Astrocyte of the cerebellum (primary cell): ENCODE results near the gene DEFB112.

ENCODE experiments used
- DNase-seq: peaks from one replicate; pipeline ENCODE4 v3.0.0-alpha.2; 2011; ENCODE audit warnings: low read depth
- H3K4me3 ChIP-seq: 2 replicates; pipeline ENCODE4 v1.5.1; 2011; ENCODE audit warnings: mild to moderate bottlenecking, low read depth, low read length, moderate library complexity
- in situ Hi-C: cut with HindIII; loops from 2 replicates; pipeline ENCODE4 v1.10.0; 2017; ENCODE audit warnings: low sequenced_read_pairs
- TF ChIP-seq, protein P1 (sequence below): IDR thresholded peaks from 2 replicates; pipeline ENCODE4 v1.5.1; 2012; ENCODE audit warnings: low read length, low read depth, moderate library complexity, mild to moderate bottlenecking; ENCODE audit errors: missing control alignments

Gene DEFB112

DNA sequence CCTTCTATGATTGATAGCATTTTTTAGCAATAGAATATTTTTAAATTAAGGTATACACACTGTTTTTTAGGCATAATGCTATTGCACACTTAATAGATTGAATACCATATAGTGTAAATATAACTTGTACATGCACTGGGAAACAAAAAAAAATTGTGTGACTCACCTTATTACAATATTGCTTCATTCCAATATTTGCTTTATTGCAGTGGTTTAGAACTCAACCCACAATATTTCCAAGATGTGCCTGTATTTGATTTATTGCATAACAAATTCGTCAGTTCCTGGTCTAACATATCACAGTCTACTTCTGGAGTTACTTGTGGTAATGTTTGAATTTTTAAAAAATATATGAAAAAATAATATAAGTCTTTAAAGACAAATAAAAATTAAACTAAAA is 41.9 kb upstream of the DEFB112 start:
- TF ChIP-seq, protein P1, sequence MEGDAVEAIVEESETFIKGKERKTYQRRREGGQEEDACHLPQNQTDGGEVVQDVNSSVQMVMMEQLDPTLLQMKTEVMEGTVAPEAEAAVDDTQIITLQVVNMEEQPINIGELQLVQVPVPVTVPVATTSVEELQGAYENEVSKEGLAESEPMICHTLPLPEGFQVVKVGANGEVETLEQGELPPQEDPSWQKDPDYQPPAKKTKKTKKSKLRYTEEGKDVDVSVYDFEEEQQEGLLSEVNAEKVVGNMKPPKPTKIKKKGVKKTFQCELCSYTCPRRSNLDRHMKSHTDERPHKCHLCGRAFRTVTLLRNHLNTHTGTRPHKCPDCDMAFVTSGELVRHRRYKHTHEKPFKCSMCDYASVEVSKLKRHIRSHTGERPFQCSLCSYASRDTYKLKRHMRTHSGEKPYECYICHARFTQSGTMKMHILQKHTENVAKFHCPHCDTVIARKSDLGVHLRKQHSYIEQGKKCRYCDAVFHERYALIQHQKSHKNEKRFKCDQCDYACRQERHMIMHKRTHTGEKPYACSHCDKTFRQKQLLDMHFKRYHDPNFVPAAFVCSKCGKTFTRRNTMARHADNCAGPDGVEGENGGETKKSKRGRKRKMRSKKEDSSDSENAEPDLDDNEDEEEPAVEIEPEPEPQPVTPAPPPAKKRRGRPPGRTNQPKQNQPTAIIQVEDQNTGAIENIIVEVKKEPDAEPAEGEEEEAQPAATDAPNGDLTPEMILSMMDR, result no peak
- in situ Hi-C loops, result no loop called here
- no peak overlapping the region for H3K4me3 ChIP-seq
- no peak for DNase-seq

DNA sequence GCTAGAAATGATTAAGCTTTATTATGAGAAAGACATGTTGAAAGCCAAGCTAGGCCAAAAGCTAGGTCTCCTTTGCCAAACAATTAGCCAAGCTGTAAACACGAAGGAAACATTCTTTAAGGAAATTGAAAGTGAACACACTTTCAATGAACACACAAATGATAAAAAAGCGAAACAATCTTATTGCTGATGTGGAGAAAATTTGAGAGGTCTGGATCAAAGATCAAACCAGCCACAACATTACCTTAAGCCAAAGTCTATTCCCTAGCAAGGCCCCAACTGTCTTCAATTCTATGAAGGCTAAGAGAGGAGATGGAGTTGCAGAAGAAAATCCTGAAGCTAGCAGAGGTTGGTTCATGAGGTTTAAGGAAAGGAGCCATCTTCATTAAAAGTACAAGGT is 40.2 kb upstream of the DEFB112 start:
- in situ Hi-C loops, result no loop called here
- TF ChIP-seq, protein P1, result no peak
- DNase-seq, result no peak
- no peak overlapping the region for H3K4me3 ChIP-seq

DNA sequence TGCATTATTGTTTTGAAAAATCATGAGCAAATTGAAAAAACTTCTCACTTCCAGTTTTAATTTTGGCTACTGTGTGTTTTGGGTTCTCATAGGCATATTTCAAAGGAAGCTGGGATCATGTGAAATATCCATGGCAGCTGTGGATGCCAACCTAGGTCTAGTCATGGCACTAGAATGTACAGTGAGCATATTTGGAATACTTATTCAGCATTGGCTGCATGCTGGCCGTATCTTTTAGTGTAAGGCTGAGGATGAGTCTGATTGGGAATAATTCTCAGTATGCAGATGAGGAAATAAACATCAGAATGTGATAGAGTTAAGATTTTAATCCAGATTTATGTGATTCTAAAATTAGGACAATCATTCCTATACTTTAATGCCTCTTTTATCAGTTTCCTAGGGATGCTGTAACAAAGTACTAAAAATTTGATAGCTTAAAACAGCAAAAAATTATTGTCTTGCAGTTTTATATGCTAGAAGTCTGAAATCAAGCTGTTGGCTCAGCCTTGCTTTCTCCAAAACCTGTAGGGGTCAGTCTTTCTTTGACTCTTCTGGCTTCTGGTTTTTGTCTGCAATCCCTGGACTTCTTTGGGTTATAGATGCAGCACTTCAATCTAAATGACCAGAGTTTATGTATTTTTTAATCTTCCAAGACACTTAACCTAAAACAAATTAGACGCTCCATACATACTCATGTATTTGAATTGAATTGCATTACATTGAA is 37.7 kb upstream of the DEFB112 start:
- DNase-seq, result peak; percentile 18
- in situ Hi-C loops, result no loop called here
- H3K4me3 ChIP-seq, result no peak overlapping the region
- TF ChIP-seq, protein P1, result no peak

DNA sequence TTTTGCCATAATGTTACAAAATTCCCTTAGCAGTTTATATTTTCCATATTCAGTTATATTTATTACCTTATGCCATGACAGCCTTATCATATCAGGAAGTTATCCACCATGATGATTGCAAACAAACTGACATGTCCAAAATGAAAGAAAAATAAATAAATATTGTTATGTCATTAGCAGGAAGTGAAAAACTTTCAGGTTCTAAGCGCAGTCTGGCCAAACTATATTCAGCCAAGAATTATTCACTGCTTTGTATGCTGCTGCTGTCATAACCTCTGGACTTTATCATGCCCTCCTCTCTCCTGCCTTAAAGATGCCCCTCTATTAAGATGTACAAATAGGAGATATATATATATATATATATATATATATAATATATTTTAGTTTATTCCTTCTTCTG is 27.7 kb upstream of the DEFB112 start:
- H3K4me3 ChIP-seq, result no peak overlapping the region
- no peak for DNase-seq
- in situ Hi-C loops, result no loop called here
- TF ChIP-seq, protein P1, result no peak

DNA sequence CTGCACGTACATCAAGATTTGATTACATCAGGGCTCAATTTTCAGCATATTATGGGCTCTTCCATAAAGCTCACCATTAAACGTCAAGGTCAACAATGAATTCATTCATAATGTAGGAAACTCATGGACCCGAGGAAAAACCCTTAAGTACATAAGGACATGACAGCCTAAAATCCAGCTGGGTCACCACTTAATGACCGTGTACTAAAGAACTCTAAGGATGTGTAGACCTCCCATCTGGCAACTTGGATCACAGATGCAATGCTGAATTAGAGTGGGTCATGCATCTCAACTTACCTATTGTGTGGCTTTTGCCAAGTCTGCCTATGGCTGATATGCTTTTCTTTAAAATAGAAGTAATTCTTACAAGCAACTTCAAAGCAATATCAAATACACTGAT is 26.7 kb upstream of the DEFB112 start:
- in situ Hi-C loops, result no loop called here
- no peak for DNase-seq
- no peak overlapping the region for H3K4me3 ChIP-seq
- TF ChIP-seq, protein P1, result no peak

DNA sequence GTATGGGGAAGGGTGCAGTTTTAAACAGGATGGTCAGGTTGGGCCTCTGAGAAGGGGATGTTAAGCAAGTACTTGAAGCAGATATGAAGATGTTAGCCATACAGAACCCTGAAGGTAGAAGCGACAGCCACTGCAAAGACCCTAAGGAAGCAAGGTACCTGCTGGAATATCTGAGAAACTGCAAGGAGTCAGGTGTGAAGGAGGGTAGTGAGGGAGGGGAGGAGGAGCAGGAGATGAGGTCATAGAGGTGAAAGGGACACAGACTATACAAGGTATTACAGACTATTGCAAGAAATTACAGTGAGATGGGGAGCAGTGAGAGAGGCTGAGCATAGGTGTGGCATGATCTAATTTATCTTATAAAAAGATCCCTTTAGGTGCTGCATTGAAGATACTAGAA is 22.2 kb upstream of the DEFB112 start:
- no peak for DNase-seq
- no peak overlapping the region for H3K4me3 ChIP-seq
- TF ChIP-seq, protein P1, result no peak
- in situ Hi-C loops, result no loop called here
